NCI-H345 treated with DMSO at 0.1 percent for 48 hours (cell line): ENCODE measurements around the gene DIPK2A.

Experiments used
- DNase-seq: peaks from one replicate; lab custom pipeline; 2025; ENCODE audit not compliant: unreplicated experiment; lab: John Stamatoyannopoulos, UW

The DIPK2A gene

DNA sequence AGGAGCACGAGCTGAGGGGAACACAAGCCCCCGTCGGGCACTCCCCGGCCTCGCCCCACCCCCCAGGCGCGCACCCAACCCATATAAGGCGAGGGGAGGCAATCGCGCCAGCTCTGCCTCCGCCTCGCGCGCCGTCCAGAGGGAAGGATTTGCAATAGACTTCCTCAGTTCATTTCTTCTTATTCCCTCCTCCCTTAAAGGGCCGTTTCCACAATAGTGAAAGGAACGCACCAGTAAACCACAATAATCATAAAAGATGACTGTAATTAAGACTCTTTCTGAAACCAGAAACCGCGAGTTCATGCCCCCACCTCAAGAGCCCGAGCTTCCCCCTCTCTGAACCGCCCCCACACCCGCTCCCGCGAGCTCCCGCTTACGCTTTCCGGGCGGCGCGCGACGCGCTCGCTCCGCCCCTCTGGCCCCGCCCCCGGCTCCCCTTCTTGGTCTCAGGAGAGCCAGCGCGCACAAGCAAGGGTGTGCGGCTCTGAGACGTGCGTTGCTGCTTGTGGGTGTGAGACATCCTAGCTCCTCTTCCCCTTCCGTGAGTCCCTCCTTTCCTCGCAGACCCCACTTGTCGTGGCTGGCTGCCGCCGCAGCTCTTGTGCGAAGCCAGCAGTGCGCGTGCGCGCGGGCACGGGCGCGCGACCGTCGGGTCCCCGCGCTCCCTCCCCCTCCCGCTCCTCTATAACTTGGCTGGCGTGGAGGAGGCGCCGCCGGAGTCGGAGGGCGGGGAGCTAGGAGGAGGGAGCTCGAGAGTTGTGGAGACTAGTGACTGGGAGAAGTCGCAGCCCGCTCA lies at the start of gene DIPK2A:
DIPK2A (plus strand) TSS at position 465 of the 796 bp plus-strand sequence. CDS start 510 bp downstream, outside the sequence.
- peak; percentile 82 for DNase-seq

GRCh38 chr3:143924522-143925285 lies 46.9 kb upstream of the DIPK2A start:
- no peak for DNase-seq

DNA sequence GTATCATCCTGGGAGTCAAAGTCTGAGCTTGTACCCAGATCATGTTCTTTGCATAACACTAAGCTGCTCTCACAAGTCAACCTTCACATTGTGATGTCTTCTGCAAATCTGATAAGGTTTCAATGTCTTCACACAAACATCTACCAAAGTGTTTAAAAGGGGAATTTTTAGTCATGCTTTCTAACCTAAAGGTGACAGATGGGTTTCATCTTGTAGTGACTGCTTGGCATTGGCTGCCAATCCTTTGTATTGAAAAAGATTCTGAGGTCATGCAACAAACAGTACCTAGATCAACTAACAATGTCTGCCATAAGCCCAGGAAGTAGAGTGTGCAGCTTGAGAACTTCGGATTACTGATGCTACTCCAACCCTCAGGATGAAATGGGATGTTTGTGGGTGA lies 43.6 kb upstream of the DIPK2A start:
- no peak for DNase-seq

DNA sequence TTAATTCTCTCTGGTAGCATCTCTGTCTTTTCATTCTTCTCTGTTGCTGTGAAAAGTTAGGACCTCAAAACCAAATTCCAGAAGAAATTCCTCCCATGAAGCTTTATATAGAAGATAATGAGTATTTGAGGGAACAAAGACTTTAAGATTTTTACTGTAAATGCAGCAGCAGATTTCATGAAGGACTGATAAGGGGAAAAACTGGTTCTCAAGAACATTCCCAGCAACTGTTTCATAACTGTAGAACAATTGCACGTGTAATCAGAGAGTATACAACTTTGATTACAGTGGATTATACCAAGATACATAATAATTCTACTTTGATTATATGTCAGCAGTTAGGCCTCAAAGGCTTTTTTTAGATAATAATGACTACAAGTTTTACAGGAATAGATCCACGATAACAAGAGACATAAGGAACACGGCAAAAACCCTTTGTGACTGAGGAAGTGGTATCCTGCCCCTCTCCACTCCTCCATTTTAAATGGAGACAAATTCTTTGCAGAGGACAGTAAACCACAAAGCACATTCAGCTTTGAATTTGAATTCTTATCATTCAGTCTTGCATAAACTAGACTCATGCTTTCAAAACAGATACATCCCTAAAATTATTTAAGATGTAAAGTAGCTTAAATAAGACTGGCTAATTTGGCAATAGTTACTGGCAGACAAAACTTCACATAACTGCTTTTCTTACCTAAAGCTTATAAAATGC lies 42.9 kb upstream of the DIPK2A start:
- no peak for DNase-seq

DNA sequence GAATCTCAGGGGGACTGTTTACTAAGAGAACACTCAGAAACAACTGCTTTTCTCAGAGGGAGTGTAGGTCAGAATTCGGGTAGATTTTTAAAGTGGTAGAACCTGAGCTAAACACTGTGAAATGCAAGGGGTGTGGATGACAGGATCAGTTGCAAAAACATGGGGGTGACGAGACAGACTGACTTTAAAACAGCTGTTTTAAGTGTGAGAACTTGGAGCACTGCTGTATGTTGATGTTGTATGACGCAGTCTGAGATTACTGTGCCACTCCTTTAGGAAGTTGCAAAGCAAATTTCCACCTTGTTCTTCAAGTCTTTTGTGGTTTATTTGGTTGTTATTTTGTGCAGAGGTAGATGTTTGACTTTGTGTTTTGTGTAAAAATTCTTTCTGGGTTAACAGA lies 36.8 kb upstream of the DIPK2A start:
- DNase-seq: no peak

DNA sequence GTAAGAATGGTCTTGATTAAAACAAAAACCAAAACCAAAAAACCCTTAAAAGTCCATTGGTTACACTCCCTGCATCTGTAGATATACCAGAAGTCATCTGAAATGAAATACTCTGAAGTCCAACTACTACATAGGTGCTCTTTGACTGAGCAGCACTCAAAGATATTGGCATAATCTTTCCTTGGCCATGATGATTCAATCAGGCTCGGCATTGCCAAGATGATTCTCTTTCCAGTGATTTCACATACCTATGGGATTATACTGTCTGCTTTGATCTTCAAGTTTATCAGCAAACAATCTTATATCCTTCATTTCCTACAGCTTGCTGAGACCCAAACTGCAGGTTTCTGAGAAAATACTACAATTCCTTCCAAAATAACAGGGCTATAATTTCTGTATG lies 35.9 kb upstream of the DIPK2A start:
- DNase-seq: no peak

- no peak for DNase-seq
These were observed 20.8 kb upstream of the DIPK2A start for GRCh38 chr3:143950810-143951209.

GRCh38 chr3:143951351-143951971 lies 20.2 kb upstream of the DIPK2A start:
- DNase-seq: no peak

DNA sequence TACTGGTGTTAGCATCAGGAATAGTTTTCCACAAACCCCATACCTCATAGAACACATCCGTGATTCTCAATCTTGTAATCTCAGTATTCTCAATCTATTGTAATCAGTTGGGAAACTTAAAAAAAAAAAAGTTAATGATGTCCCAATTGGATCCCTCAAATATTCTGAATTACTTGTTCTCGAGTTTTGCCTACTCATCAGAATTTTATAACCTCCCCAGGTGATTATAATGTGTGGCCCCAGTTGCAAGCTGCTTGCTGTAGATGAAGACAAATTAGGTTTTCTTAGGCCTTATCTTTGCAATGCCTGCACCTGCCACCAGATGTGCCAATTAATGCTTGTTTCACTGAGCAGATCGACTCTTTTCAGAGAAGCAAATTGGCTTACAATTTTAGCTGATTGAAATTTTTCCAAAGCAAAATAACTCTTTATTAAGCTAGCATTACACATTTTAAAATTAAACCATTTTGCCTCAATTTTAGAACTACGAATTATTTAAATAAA lies 19.0 kb upstream of the DIPK2A start:
- no peak for DNase-seq

DNA sequence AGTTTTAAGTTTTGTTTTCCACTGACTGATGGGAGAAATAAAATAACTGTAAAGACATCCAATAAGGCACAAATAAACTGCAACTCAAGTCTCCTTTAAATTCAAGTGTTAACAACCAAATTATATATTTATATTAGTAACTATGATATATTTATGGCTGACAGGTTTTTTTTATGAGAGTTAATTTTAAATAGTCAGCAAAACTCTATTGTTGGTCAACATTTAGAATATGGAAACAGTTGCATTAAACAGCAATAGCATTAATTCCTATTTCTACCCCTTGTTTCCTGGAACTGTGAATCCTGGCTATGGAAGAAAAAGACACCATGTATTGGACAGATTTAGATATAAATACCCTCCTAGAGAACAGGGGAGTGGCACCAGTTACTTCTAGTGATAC lies 16.5 kb upstream of the DIPK2A start:
- DNase-seq: no peak

- DNase-seq: no peak
These were observed 14.8 kb upstream of the DIPK2A start for GRCh38 chr3:143956838-143957237.

GRCh38 chr3:143957453-143957852 lies 14.2 kb upstream of the DIPK2A start:
- no peak for DNase-seq

GRCh38 chr3:143958966-143959365 lies 12.7 kb upstream of the DIPK2A start:
- DNase-seq: no peak

- no peak for DNase-seq
These were observed 10.3 kb upstream of the DIPK2A start for GRCh38 chr3:143961342-143961741.

- no peak for DNase-seq
These were observed 7.7 kb upstream of the DIPK2A start for GRCh38 chr3:143963946-143964345.

GRCh38 chr3:143970773-143971358 lies 757 bp upstream of the DIPK2A start:
- peak; percentile 37 for DNase-seq

- DNase-seq: no peak
These were observed 507 bp downstream of the DIPK2A start for GRCh38 chr3:143972155-143972504.

DNA sequence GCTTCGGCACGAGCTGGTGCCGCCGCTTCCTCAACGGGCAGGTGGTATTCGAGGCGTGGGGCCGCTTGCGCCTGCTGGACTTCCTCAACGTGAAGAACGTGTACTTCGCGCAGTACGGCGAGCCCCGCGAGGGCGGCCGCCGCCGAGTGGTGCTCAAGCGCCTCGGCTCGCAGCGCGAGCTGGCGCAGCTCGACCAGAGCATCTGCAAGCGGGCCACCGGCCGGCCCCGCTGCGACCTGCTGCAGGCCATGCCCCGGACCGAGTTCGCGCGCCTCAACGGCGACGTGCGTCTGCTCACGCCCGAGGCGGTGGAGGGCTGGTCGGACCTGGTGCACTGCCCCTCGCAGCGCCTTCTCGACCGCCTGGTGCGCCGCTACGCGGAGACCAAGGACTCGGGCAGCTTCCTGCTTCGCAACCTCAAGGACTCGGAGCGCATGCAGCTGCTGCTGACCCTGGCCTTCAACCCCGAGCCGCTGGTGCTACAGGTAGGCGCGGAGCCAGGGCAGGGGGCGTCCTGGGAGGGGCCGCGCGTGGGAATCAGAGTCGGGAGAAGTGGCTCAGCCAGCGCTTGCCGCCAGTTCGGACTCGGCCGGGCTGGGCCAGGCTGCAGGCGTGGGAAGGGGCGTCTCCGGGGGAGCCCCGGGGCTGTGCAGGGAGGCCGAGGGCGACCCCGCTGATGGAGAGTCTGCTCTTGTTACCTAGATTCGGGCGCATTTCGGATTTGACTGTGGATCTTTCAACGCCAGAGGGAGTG lies 1.1 kb downstream of the DIPK2A start:
- DNase-seq: peak; percentile 50

DNA sequence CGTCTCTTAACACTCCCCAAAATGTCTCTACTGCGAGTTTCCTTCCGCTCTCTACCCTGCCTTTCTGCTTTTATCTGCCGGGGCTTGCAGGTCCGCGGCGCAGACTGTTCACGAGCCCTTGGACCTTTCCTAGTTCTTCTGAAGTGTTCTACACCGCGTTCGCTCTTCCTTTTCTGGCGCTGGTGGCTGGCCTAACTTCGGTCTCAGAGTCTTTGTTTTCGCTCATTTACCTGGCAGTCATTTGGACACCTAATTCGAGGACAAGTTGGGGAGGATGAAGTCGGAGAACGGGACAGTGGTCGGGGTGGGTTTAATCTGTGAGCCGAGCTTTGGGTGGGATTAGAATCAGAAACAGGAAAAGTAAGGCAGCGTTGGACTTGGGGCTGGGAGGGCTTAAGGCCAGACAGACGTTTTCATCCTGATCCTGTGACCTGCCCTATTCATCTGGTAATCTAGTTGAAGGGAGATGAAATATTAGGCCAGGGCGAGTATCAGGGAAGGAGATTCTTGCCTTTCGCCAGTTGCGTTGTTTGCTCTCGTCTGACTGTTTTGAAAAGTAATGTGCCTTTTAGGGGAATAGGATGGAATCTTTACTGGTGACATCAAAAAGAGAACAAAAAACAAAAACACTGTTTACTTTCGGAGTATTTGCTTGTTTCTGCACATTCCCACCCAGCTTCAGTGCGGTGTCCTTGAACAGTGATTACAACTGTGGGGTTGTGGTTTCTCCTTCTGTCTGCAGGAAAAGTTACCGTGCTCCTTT lies 1.8 kb downstream of the DIPK2A start:
- no peak for DNase-seq
